Neural cell (in vitro differentiated cells): Measurements from ENCODE around the gene IFT172. TPM values are rescaled to one million over a fixed set of nuclear protein-coding genes. Genes with fewer than 3 reads are reported as not detected.
A peak's percentile ranks its signal among the peaks of the same experiment; 100 is the strongest.

Source experiments
- H2AFZ ChIP-seq: fragments of 200-600, 300-800 bp; sonication (generic), shearing (Covaris generic); 2 replicates; pipeline ENCODE4 v1.6.0; 2014; ENCODE audit warnings: low read depth, mild to moderate bottlenecking, antibody characterized with exemption, low read length, moderate library complexity
- H3F3A ChIP-seq: fragments of 200-600 bp; shearing (Covaris generic); 2 replicates; pipeline ENCODE4 v1.6.1; 2016; ENCODE audit warnings: mild to moderate bottlenecking, moderate library complexity, mixed read lengths, antibody characterized with exemption, low read length; ENCODE audit not compliant: insufficient read depth, poor library complexity, severe bottlenecking
- H3K27ac ChIP-seq: fragments of 200-600, 300-800 bp; sonication (generic), shearing (Covaris generic); 2 replicates; pipeline ENCODE4 v1.5.1; 2014; ENCODE audit warnings: mild to moderate bottlenecking, low read length, moderate library complexity
- H3K27me3 ChIP-seq: fragments of 300-800, 200-600 bp; sonication (generic), shearing (Covaris generic); 2 replicates; pipeline ENCODE4 v1.6.0; 2014; ENCODE audit warnings: mild to moderate bottlenecking, low read depth, low read length, moderate library complexity; ENCODE audit not compliant: insufficient read depth
- H3K36me3 ChIP-seq: fragments of 300-800, 200-600 bp; sonication (generic), shearing (Covaris generic); 2 replicates; pipeline ENCODE4 v1.5.1; 2014; ENCODE audit warnings: mild to moderate bottlenecking, antibody characterized with exemption, low read length, moderate library complexity; ENCODE audit not compliant: insufficient read depth
- H3K4me2 ChIP-seq: fragments of 300-800, 200-600 bp; sonication (generic), shearing (Covaris generic); 2 replicates; pipeline ENCODE4 v1.6.0; 2014; ENCODE audit warnings: mild to moderate bottlenecking, low read length
- H3K4me3 ChIP-seq: fragments of 300-800, 200-600 bp; sonication (generic), shearing (Covaris generic); 2 replicates; pipeline ENCODE4 v1.5.1; 2014; ENCODE audit warnings: mild to moderate bottlenecking, low read length, moderate library complexity
- H3K79me2 ChIP-seq: fragments of 200-600 bp; shearing (Covaris generic); replicated peaks from 2 replicates; pipeline ENCODE4 v1.6.0; 2014; ENCODE audit warnings: mild to moderate bottlenecking, low read length, moderate library complexity; ENCODE audit not compliant: insufficient read depth
- H3K9ac ChIP-seq: fragments of 300-800, 200-600 bp; sonication (generic), shearing (Covaris generic); 2 replicates; pipeline ENCODE4 v1.6.1; 2016; ENCODE audit warnings: mild to moderate bottlenecking, low read length, mixed read lengths
- H3K9me2 ChIP-seq: fragments of 200-600 bp; shearing (Covaris generic); 2 replicates; pipeline ENCODE4 v1.6.1; 2016; ENCODE audit warnings: mild to moderate bottlenecking, low read length, mixed read lengths; ENCODE audit not compliant: insufficient read depth
- H3K9me3 ChIP-seq: fragments of 200-600, 300-800 bp; sonication (generic), shearing (Covaris generic); 2 replicates; pipeline ENCODE4 v1.6.1; 2016; ENCODE audit warnings: mild to moderate bottlenecking, mixed run types, low read length, moderate library complexity, mixed read lengths
- H4K20me1 ChIP-seq: fragments of 200-600 bp; shearing (Covaris generic); 2 replicates; pipeline ENCODE4 v1.6.1; 2016; ENCODE audit warnings: mild to moderate bottlenecking, mixed run types; ENCODE audit not compliant: insufficient read depth
- CTCF ChIP-seq: fragments of 450-650 bp; IDR thresholded peaks from 2 replicates; pipeline ENCODE4 v1.5.1; 2014; ENCODE audit warnings: antibody characterized with exemption, mild to moderate bottlenecking, moderate library complexity; ENCODE audit not compliant: poor library complexity, severe bottlenecking
- EP300 ChIP-seq: fragments of 450-650 bp; conservative IDR thresholded peaks from 2 replicates; pipeline ENCODE4 v1.6.1; 2014; ENCODE audit warnings: antibody characterized with exemption, mild to moderate bottlenecking, moderate library complexity; ENCODE audit not compliant: poor library complexity, severe bottlenecking
- EZH2 ChIP-seq: fragments of 200-600, 300-800 bp; shearing (Covaris generic), sonication (generic); IDR thresholded peaks from 2 replicates; pipeline ENCODE4 v1.6.1; 2014; ENCODE audit warnings: antibody characterized with exemption, low read length, borderline replicate concordance, mild to moderate bottlenecking; ENCODE audit not compliant: insufficient read depth, poor library complexity, severe bottlenecking
- MXI1 ChIP-seq: fragments of 450-650 bp; conservative IDR thresholded peaks from 2 replicates; pipeline ENCODE4 v1.6.1; 2014; ENCODE audit warnings: antibody characterized with exemption, mild to moderate bottlenecking; ENCODE audit not compliant: poor library complexity, severe bottlenecking
- POLR2AphosphoS5 ChIP-seq: IDR thresholded peaks from 2 replicates; pipeline ENCODE4 v1.6.1; 2012
- RAD21 ChIP-seq: fragments of 450-650 bp; conservative IDR thresholded peaks from 2 replicates; pipeline ENCODE4 v1.6.1; 2014; ENCODE audit warnings: antibody characterized with exemption, mild to moderate bottlenecking, moderate library complexity
- REST ChIP-seq: IDR thresholded peaks from 2 replicates; pipeline ENCODE4 v1.6.1; 2012; ENCODE audit warnings: borderline replicate concordance
- SMC3 ChIP-seq: fragments of 450-650 bp; conservative IDR thresholded peaks from 2 replicates; pipeline ENCODE4 v1.6.1; 2014; ENCODE audit warnings: antibody characterized with exemption, mild to moderate bottlenecking, moderate library complexity; ENCODE audit not compliant: poor library complexity
- TAF1 ChIP-seq: IDR thresholded peaks from 2 replicates; pipeline ENCODE4 v1.6.1; 2012; ENCODE audit warnings: low read depth
- polyA plus RNA-seq: library from polyadenylated mRNA; depleted of rRNA; stranded (reverse); fragments of >200 nt; gene quantifications from 2 replicates; pipeline ENCODE4 v1.2.3, GENCODE V29; 2014

Gene IFT172
- polyA plus RNA-seq, 1 donor from 2014 or later, result 26.9 TPM

- H4K20me1 ChIP-seq, result no peaks in the 10 kb centered on the region
- H3K4me2 ChIP-seq, result peak overlapping the region; percentile 97
- H3K27ac ChIP-seq, result peak overlapping the region; percentile 83
- no peaks in the 10 kb centered on the region for H3K36me3 ChIP-seq
- no peaks in the 10 kb centered on the region for H3K9me3 ChIP-seq
- H3K79me2 ChIP-seq, result peaks cover 50% of the 10 kb centered on the region
- H3K4me3 ChIP-seq, result peak overlapping the region; percentile 90
- TF ChIP-seq POLR2AphosphoS5 (no peak), RAD21 (peak; percentile 64), EP300 (no peak), SMC3 (peak; percentile 79), TAF1 (no peak), CTCF (peak; percentile 75)
- H3K27me3 ChIP-seq, result no peaks in the 10 kb centered on the region
- no peak overlapping the region for H2AFZ ChIP-seq
- H3F3A ChIP-seq, result no peaks in the 10 kb centered on the region
- H3K9me2 ChIP-seq, result no peaks in the 10 kb centered on the region
- H3K9ac ChIP-seq, result peak overlapping the region; percentile 82
Observed at GRCh38 chr2:27407798-27408491, 81.6 kb downstream of the IFT172 start.

- Histone ChIP-seq H3K4me2 (no peak overlapping the region), H3K9me2 (no peaks in the 10 kb centered on the region), H3K9ac (no peak overlapping the region), H3K4me3 (no peak overlapping the region), H3K27ac (no peak overlapping the region), H3K9me3 (no peaks in the 10 kb centered on the region), H3F3A (no peaks in the 10 kb centered on the region), H3K36me3 (no peaks in the 10 kb centered on the region), H3K79me2 (peaks cover 58% of the 10 kb centered on the region), H3K27me3 (no peaks in the 10 kb centered on the region), H4K20me1 (no peaks in the 10 kb centered on the region), H2AFZ (no peak overlapping the region)
- no peak for TF ChIP-seq TAF1
- no peak for TF ChIP-seq EZH2
- no peak for TF ChIP-seq POLR2AphosphoS5
- TF ChIP-seq RAD21, result no peak
- TF ChIP-seq EP300, result no peak
- TF ChIP-seq MXI1, result no peak
- TF ChIP-seq REST, result no peak
- no peak for TF ChIP-seq CTCF
- TF ChIP-seq SMC3, result no peak
Observed at GRCh38 chr2:27400348-27401135, 89.0 kb downstream of the IFT172 start.
